GM23338 (cell line): ENCODE data around the gene TSPAN4. TPM values are rescaled to one million over a fixed set of nuclear protein-coding genes. Genes with fewer than 3 reads are reported as not detected.

Experiments used
- ATAC-seq: fragments of 200-7000 bp; cut with Tn5 transposase; 3 replicates; pipeline ENCODE4 v1.9.1; 2020
- DNase-seq: peaks from one replicate; pipeline ENCODE4 v3.0.0-alpha.2; 2015; ENCODE audit warnings: low spot score
- H2AFZ ChIP-seq: fragments of 200-600 bp; sonication (generic); 2 replicates; pipeline ENCODE4 v1.8.0; 2016; ENCODE audit warnings: antibody characterized with exemption, mild to moderate bottlenecking, moderate library complexity
- H3F3A ChIP-seq: fragments of 200-600 bp; sonication (generic); replicated peaks from 2 replicates; pipeline ENCODE4 v1.8.0; 2017; ENCODE audit warnings: antibody characterized with exemption, mixed run types, low read depth
- H3K27ac ChIP-seq: fragments of 200-600 bp; sonication (generic); 2 replicates; pipeline ENCODE4 v1.6.1; 2016; ENCODE audit warnings: low read depth
- H3K27me3 ChIP-seq: fragments of 200-600 bp; sonication (generic); 2 replicates; pipeline ENCODE4 v1.8.0; 2016; ENCODE audit warnings: mild to moderate bottlenecking, mixed run types, moderate library complexity; ENCODE audit not compliant: insufficient read depth
- H3K36me3 ChIP-seq: fragments of 200-600 bp; sonication (generic); 2 replicates; pipeline ENCODE4 v1.8.0; 2016; ENCODE audit warnings: mild to moderate bottlenecking; ENCODE audit not compliant: insufficient read depth
- H3K4me1 ChIP-seq: fragments of 200-600 bp; sonication (generic); 2 replicates; pipeline ENCODE4 v1.8.0; 2016; ENCODE audit warnings: mild to moderate bottlenecking, moderate library complexity; ENCODE audit not compliant: insufficient read depth
- H3K4me2 ChIP-seq: fragments of 200-600 bp; sonication (generic); 2 replicates; pipeline ENCODE4 v1.7.1; 2017; ENCODE audit warnings: mixed run types
- H3K4me3 ChIP-seq: fragments of 200-600 bp; sonication (generic); 2 replicates; pipeline ENCODE4 v1.6.1; 2016; ENCODE audit warnings: mixed run types
- H3K79me2 ChIP-seq: fragments of 200-600 bp; sonication (generic); replicated peaks from 2 replicates; pipeline ENCODE4 v1.8.0; 2017; ENCODE audit warnings: mild to moderate bottlenecking; ENCODE audit not compliant: insufficient read depth
- H3K9me2 ChIP-seq: fragments of 200-600 bp; sonication (generic); 2 replicates; pipeline ENCODE4 v1.8.0; 2017; ENCODE audit not compliant: insufficient read depth
- H4K20me1 ChIP-seq: fragments of 200-600 bp; sonication (generic); replicated peaks from 2 replicates; pipeline ENCODE4 v1.8.0; 2017; ENCODE audit warnings: mild to moderate bottlenecking; ENCODE audit not compliant: insufficient read depth
- H3K27ac Mint-ChIP-seq: 2 replicates; pipeline ENCODE4 v1.8.0; 2020; ENCODE audit warnings: inconsistent platforms, mild to moderate bottlenecking, moderate library complexity, mixed read lengths
- H3K27me3 Mint-ChIP-seq: 3 replicates; pipeline ENCODE4 v1.8.0; 2022; ENCODE audit warnings: low read depth, mild to moderate bottlenecking, moderate library complexity, mixed read lengths, inconsistent platforms; ENCODE audit not compliant: insufficient read depth, poor library complexity
- H3K36me3 Mint-ChIP-seq: 3 replicates; pipeline ENCODE4 v1.8.0; 2021; ENCODE audit warnings: low read depth, mild to moderate bottlenecking, inconsistent platforms, moderate library complexity, mixed read lengths
- H3K4me1 Mint-ChIP-seq: 3 replicates; pipeline ENCODE4 v1.8.0; 2020; ENCODE audit warnings: mild to moderate bottlenecking, inconsistent platforms, mixed read lengths
- H3K4me3 Mint-ChIP-seq: 3 replicates; pipeline ENCODE4 v1.8.0; 2021; ENCODE audit warnings: moderate library complexity, mild to moderate bottlenecking, inconsistent platforms, mixed read lengths
- H3K9me3 Mint-ChIP-seq: 3 replicates; pipeline ENCODE4 v1.8.0; 2020; ENCODE audit warnings: moderate library complexity, mild to moderate bottlenecking, inconsistent platforms, mixed read lengths
- CTCF ChIP-seq, 2 experiments: fragments of 200-600 bp in 1 of 2; sonication (generic) in 1 of 2; conservative IDR thresholded peaks; 2 replicates each; pipeline versions ENCODE4 v1.5.1 to v1.6.1; 2016 to 2017; ENCODE audit warnings: antibody characterized with exemption in 2 of 2, low read depth in 2 of 2, mild to moderate bottlenecking in 2 of 2, moderate library complexity in 1 of 2
- POLR2AphosphoS5 ChIP-seq: IDR thresholded peaks from 2 replicates; pipeline ENCODE4 v1.6.1; 2016; ENCODE audit warnings: antibody characterized with exemption, low read depth
- STAT1 ChIP-seq: IDR thresholded peaks from one replicate; pipeline ENCODE4 v1.6.1; 2016; ENCODE audit warnings: antibody characterized with exemption; ENCODE audit not compliant: unreplicated experiment
- ZNF331 ChIP-seq: fragments of 250-450 bp; sonication (Bioruptor Pico); IDR thresholded peaks from 2 replicates; pipeline ENCODE4 v1.5.0; 2020; ENCODE audit warnings: low read depth, mild to moderate bottlenecking, moderate library complexity
- ZNF462 ChIP-seq: fragments of 250-450 bp; sonication (Bioruptor Pico); IDR thresholded peaks from 2 replicates; pipeline ENCODE4 v1.5.0; 2020; ENCODE audit warnings: mild to moderate bottlenecking, moderate library complexity
- polyA plus RNA-seq: library from polyadenylated mRNA; unstranded; fragments of >200 nt; fragmentation: Nextera tagmentation; extraction: Ambion mirVana; gene quantifications from 2 replicates; pipeline ENCODE4 v1.2.1, GENCODE V29; 2016
- total RNA-seq: library from RNA; depleted of rRNA; stranded (reverse); fragments of >200 nt; shearing (Covaris generic); gene quantifications from 2 replicates; pipeline ENCODE4 v1.2.3, GENCODE V29; 2014

TSPAN4 gene
- total and polyA plus RNA-seq, 2 experiments from 2014 or later, result 76.8 to 150 TPM

- Mint-ChIP-seq H3K9me3 (no peaks in the 10 kb centered on the region), H3K27me3 (peaks cover 4% of the 10 kb centered on the region), H3K4me3 (no peak overlapping the region), H3K36me3 (peaks cover 34% of the 10 kb centered on the region), H3K27ac (no peak overlapping the region; the same call in 1 of the 2 replicates), H3K4me1 (peaks cover 3% of the 10 kb centered on the region; the same call in 2 of the 3 replicates)
- Histone ChIP-seq H3F3A (no peaks in the 10 kb centered on the region), H3K4me3 (no peak overlapping the region), H3K4me1 (no peaks in the 10 kb centered on the region), H3K27me3 (no peaks in the 10 kb centered on the region), H2AFZ (no peak overlapping the region), H3K4me2 (no peak overlapping the region), H3K27ac (no peak overlapping the region), H3K9me2 (no peaks in the 10 kb centered on the region), H3K79me2 (no peaks in the 10 kb centered on the region), H4K20me1 (no peaks in the 10 kb centered on the region; the same call in 1 of the 2 replicates), H3K36me3 (peaks cover 4% of the 10 kb centered on the region)
- peak; percentile 36 to 61 for TF ChIP-seq CTCF (conservative IDR thresholded peaks at IDR 0.05; ENCODE audit: low read depth in 2 of 2)
- no peak for TF ChIP-seq STAT1
- ATAC-seq, result peak; percentile 71
- DNase-seq, result peak; percentile 62
Measured at GRCh38 chr11:898143-898511, 55.5 kb downstream of the TSPAN4 start.

GRCh38 chr11:898540-899190 is 56.0 kb downstream of the TSPAN4 start:
- Histone ChIP-seq H3K79me2 (no peaks in the 10 kb centered on the region), H3K27me3 (no peaks in the 10 kb centered on the region), H3K4me3 (no peak overlapping the region), H3K27ac (no peak overlapping the region), H2AFZ (no peak overlapping the region), H3K9me2 (no peaks in the 10 kb centered on the region), H3K36me3 (peaks cover 6% of the 10 kb centered on the region), H4K20me1 (no peaks in the 10 kb centered on the region; the same call in 1 of the 2 replicates), H3K4me2 (no peak overlapping the region), H3F3A (no peaks in the 10 kb centered on the region), H3K4me1 (no peaks in the 10 kb centered on the region)
- H3K27me3 Mint-ChIP-seq, result peaks cover 3% of the 10 kb centered on the region
- ATAC-seq (peak; percentile 45), DNase-seq (peak; percentile 49)
- no peaks in the 10 kb centered on the region for H3K9me3 Mint-ChIP-seq
- H3K27ac Mint-ChIP-seq, result no peak overlapping the region; the same call in 1 of the 2 replicates
- no peak overlapping the region for H3K4me3 Mint-ChIP-seq
- H3K4me1 Mint-ChIP-seq, result no peaks in the 10 kb centered on the region; the same call in 1 of the 3 replicates
- peaks cover 40% of the 10 kb centered on the region for H3K36me3 Mint-ChIP-seq
- TF ChIP-seq POLR2AphosphoS5, result no peak
- TF ChIP-seq ZNF462 (CRISPR knock-in tag), result no peak
- no peak for TF ChIP-seq ZNF331 (CRISPR knock-in tag)
- TF ChIP-seq CTCF (conservative IDR thresholded peaks at IDR 0.05; ENCODE audit: low read depth in 2 of 2), result peak; percentile 17 to 68
